Cardiac septum (tissue), 1 donor: ENCODE measurements around the gene PER1. TPM values are rescaled to one million over a fixed set of nuclear protein-coding genes. Genes with fewer than 3 reads are reported as not detected.
"Not testable (repeated sequence)": the region's sequence is repeated elsewhere in the genome, so short reads cannot be mapped to it uniquely, and the experiment has no call there.

Experiments used
- DNase-seq: peaks from one replicate; pipeline ENCODE4 v3.0.0-alpha.2; 2020; ENCODE audit warnings: low spot score
- intact Hi-C: fragments of 100-400 bp; cut with DNase I; formaldehyde crosslinking; loops from one replicate; pipeline ENCODE4 v1.14.0; 2022
- microRNA-seq: library from miRNA; unstranded; fragments of <30 nt; microRNA quantifications from one replicate; pipeline ENCODE4 v1.2.0, GENCODE V29; 2020
- total RNA-seq: library from RNA; stranded (reverse); fragmentation: NEBNext Ultra II Directional; extraction: Animal tissue kit (Norgen Biotek cat#: 25700); gene quantifications from one replicate; pipeline ENCODE4 v1.2.1, GENCODE V29; 2021
- donor health status: DM: no; HTN: no; CAD: no.

Gene PER1
- total RNA-seq, 1 donor from 2014 or later: 47.8 TPM

GRCh38 chr17:8116776-8117175 is 35.4 kb downstream of the PER1 start:
- intact Hi-C loops: no loop called here

GRCh38 chr17:8110907-8111306 is 41.3 kb downstream of the PER1 start:
- intact Hi-C loops: loop anchor here (5.0 kb wide), 1 partner anchor 49 kb away; no protein-coding TSS in a partner anchor
- no peak for DNase-seq

More at GRCh38 chr17:8116776-8117175, 35.4 kb downstream of the PER1 start:
- no peak for DNase-seq

GRCh38 chr17:8110456-8110804 is 41.8 kb downstream of the PER1 start:
- DNase-seq: no peak
- intact Hi-C loops: loop anchor here (5.0 kb wide), 1 partner anchor 48 kb away; no protein-coding TSS in a partner anchor

GRCh38 chr17:8109661-8110455 is 42.3 kb downstream of the PER1 start:
- intact Hi-C loops: loop anchor here (5.0 kb wide), 1 partner anchor 48 kb away; no protein-coding TSS in a partner anchor

GRCh38 chr17:8108972-8109660 is 43.1 kb downstream of the PER1 start:
- intact Hi-C loops: no loop called here
- no peak for DNase-seq

More at GRCh38 chr17:8109661-8110455, 42.3 kb downstream of the PER1 start:
- no peak for DNase-seq

GRCh38 chr17:8106980-8107379 is 45.2 kb downstream of the PER1 start:
- DNase-seq, intact Hi-C loops: not testable (repeated sequence)

- DNase-seq: no peak
- intact Hi-C loops: no loop called here
Observed at GRCh38 chr17:8105957-8106398, 46.2 kb downstream of the PER1 start.

GRCh38 chr17:8104911-8105310 is 47.3 kb downstream of the PER1 start:
- intact Hi-C loops: no loop called here
- DNase-seq: no peak

- intact Hi-C loops: no loop called here
- DNase-seq: no peak
Observed at GRCh38 chr17:8103549-8103948, 48.7 kb downstream of the PER1 start.

GRCh38 chr17:8101721-8102120 is 50.5 kb downstream of the PER1 start:
- intact Hi-C loops: no loop called here
- no peak for DNase-seq

- intact Hi-C loops: no loop called here
Observed at GRCh38 chr17:8100763-8101162, 51.4 kb downstream of the PER1 start.

GRCh38 chr17:8100111-8100510 is 52.1 kb downstream of the PER1 start:
- no peak for DNase-seq
- intact Hi-C loops: no loop called here

More at GRCh38 chr17:8100763-8101162, 51.4 kb downstream of the PER1 start:
- no peak for DNase-seq

- no peak for DNase-seq
- intact Hi-C loops: no loop called here
Observed at GRCh38 chr17:8096541-8096940, 55.7 kb downstream of the PER1 start.

- intact Hi-C loops: no loop called here
- DNase-seq: no peak
Observed at GRCh38 chr17:8095361-8095760, 56.8 kb downstream of the PER1 start.

GRCh38 chr17:8091033-8091687 is 61.0 kb downstream of the PER1 start:
- no peak for DNase-seq
- intact Hi-C loops: no loop called here

Small RNA genes lying within 50 kb of the gene (microRNA-seq; reads per million reads assigned to microRNA genes)
- gene MIR4521 (not detected), gene MIR6883 (1.3 reads per million)

Other genes starting within 250 kb of the PER1 start
- gene RNF227, start 236.1 kb downstream of the PER1 start, total RNA-seq: 1.00 TPM
- gene KCNAB3, start 222.5 kb downstream of the PER1 start, total RNA-seq: 0.43 TPM
- 114 TPM for gene TRAPPC1, start 220.5 kb downstream of the PER1 start, total RNA-seq
- 12.0 TPM for gene CNTROB, start 220.2 kb downstream of the PER1 start, total RNA-seq
- gene GUCY2D, start 149.8 kb downstream of the PER1 start, total RNA-seq: not detected
- gene ALOX15B, start 113.3 kb downstream of the PER1 start, total RNA-seq: not detected
- not detected for gene ALOX12B, start 64.7 kb downstream of the PER1 start, total RNA-seq
- gene ALOXE3, start 33.9 kb downstream of the PER1 start, total RNA-seq: not detected
- gene HES7, start 28.3 kb downstream of the PER1 start, total RNA-seq: 0.65 TPM
- gene VAMP2, start 10.5 kb upstream of the PER1 start, total RNA-seq: 63.9 TPM
- gene TMEM107, start 24.0 kb upstream of the PER1 start, total RNA-seq: 8.7 TPM
- gene BORCS6, start 37.8 kb upstream of the PER1 start, total RNA-seq: 6.8 TPM
- gene AURKB, start 58.2 kb upstream of the PER1 start, total RNA-seq: 0.83 TPM
- gene CTC1, start 95.7 kb upstream of the PER1 start, total RNA-seq: 13.4 TPM
- gene PFAS, start 96.9 kb upstream of the PER1 start, total RNA-seq: 11.2 TPM
- gene RANGRF, start 136.3 kb upstream of the PER1 start, total RNA-seq: 23.7 TPM
- gene SLC25A35, start 143.0 kb upstream of the PER1 start, total RNA-seq: 4.0 TPM
- 18.3 TPM for gene ARHGEF15, start 157.8 kb upstream of the PER1 start, total RNA-seq
- not detected for gene ODF4, start 187.4 kb upstream of the PER1 start, total RNA-seq
- 727 TPM for gene RPL26, start 230.8 kb upstream of the PER1 start, total RNA-seq
- not detected for gene RNF222, start 245.4 kb upstream of the PER1 start, total RNA-seq